D721Med (cell line): ENCODE data around the gene MYH6.

Experiments used
- DNase-seq: peaks from one replicate; pipeline ENCODE4 v3.0.0; 2011; ENCODE audit warnings: low spot score; ENCODE audit not compliant: insufficient read length
- FAIRE-seq: peaks from 2 replicates; lab custom pipeline; 2011; peaks lifted over from hg19 to GRCh38; lab: Jason Lieb, UNC
- CTCF ChIP-seq: IDR thresholded peaks from 2 replicates; pipeline ENCODE4 v1.5.1; 2012; ENCODE audit warnings: mild to moderate bottlenecking, control low read depth; ENCODE audit not compliant: insufficient read depth; ENCODE audit errors: missing control alignments

Gene MYH6

GRCh38 chr14:23409475-23409874 lies 1.4 kb upstream of the MYH6 start:
- no peak for FAIRE-seq
- TF ChIP-seq CTCF: no peak
- DNase-seq: no peak

- DNase-seq (no peak), FAIRE-seq (no peak)
- TF ChIP-seq CTCF: no peak
These were observed 196 bp upstream of the MYH6 start for GRCh38 chr14:23408307-23408630.

GRCh38 chr14:23406725-23407355 lies 1.2 kb downstream of the MYH6 start:
- FAIRE-seq: no peak
- no peak for DNase-seq
- no peak for TF ChIP-seq CTCF

GRCh38 chr14:23406244-23406643 lies 1.8 kb downstream of the MYH6 start:
- no peak for DNase-seq
- no peak for FAIRE-seq
- TF ChIP-seq CTCF: no peak

GRCh38 chr14:23405516-23406025 lies 2.5 kb downstream of the MYH6 start:
- FAIRE-seq: no peak
- DNase-seq: no peak

GRCh38 chr14:23405096-23405495 lies 3.0 kb downstream of the MYH6 start:
- FAIRE-seq: no peak
- TF ChIP-seq CTCF: no peak
- DNase-seq: no peak

More at GRCh38 chr14:23405516-23406025, 2.5 kb downstream of the MYH6 start:
- no peak for TF ChIP-seq CTCF

- DNase-seq: no peak
- TF ChIP-seq CTCF: no peak
- no peak for FAIRE-seq
These were observed 3.7 kb downstream of the MYH6 start for GRCh38 chr14:23404331-23404900.
